GM19025 (cell line): ENCODE results near the gene EGR1.

Experiments
- ATAC-seq: cut with Tn5 transposase; IDR thresholded peaks from one replicate; pipeline ENCODE4 v1.9.1; 2021; ENCODE audit warnings: mild to moderate bottlenecking, low read depth, moderate library complexity; ENCODE audit not compliant: unreplicated experiment

The EGR1 gene

GRCh38 chr5:138452720-138453119 lies 12.6 kb upstream of the EGR1 start:
- no peak for ATAC-seq

- no peak for ATAC-seq
Measured at GRCh38 chr5:138453590-138453989, 11.7 kb upstream of the EGR1 start.

- ATAC-seq, result no peak
Measured at GRCh38 chr5:138454121-138454520, 11.2 kb upstream of the EGR1 start.

- no peak for ATAC-seq
Measured at GRCh38 chr5:138455232-138455930, 9.9 kb upstream of the EGR1 start.

GRCh38 chr5:138457531-138458275 lies 7.6 kb upstream of the EGR1 start:
- no peak for ATAC-seq

- ATAC-seq, result no peak
Measured at GRCh38 chr5:138458384-138458783, 6.9 kb upstream of the EGR1 start.

- ATAC-seq, result no peak
Measured at GRCh38 chr5:138458856-138459255, 6.4 kb upstream of the EGR1 start.

GRCh38 chr5:138459311-138459933 lies 5.9 kb upstream of the EGR1 start:
- ATAC-seq, result no peak

GRCh38 chr5:138460032-138460693 lies 5.1 kb upstream of the EGR1 start:
- ATAC-seq, result no peak

GRCh38 chr5:138461343-138462125 lies 3.7 kb upstream of the EGR1 start:
- no peak for ATAC-seq

GRCh38 chr5:138463419-138464007 lies 1.8 kb upstream of the EGR1 start:
- no peak for ATAC-seq

GRCh38 chr5:138464008-138464387 lies 1.3 kb upstream of the EGR1 start:
- peak; percentile 42 for ATAC-seq

GRCh38 chr5:138464388-138465260 lies 655 bp upstream of the EGR1 start:
- peak; percentile 72 for ATAC-seq

GRCh38 chr5:138466125-138466899 lies 1.0 kb downstream of the EGR1 start:
- no peak for ATAC-seq

- ATAC-seq, result no peak
Measured at GRCh38 chr5:138466900-138467710, 1.8 kb downstream of the EGR1 start.

- ATAC-seq, result no peak
Measured at GRCh38 chr5:138467711-138468132, 2.4 kb downstream of the EGR1 start.

GRCh38 chr5:138468133-138468965 lies 3.1 kb downstream of the EGR1 start:
- ATAC-seq, result no peak
